Effector memory CD8-positive, alpha-beta T cell (primary cell): ENCODE results near the gene KIF22.

Experiments
- ATAC-seq: fragments of 150-1000 bp; cut with Tn5 transposase; replicated peaks from 2 replicates; pipeline ENCODE4 v1.10.0; 2021; ENCODE audit warnings: mild to moderate bottlenecking, moderate library complexity
- DNase-seq, 3 experiments: peaks; one replicate each; pipeline ENCODE4 v3.0.0; 2021
- H3K27ac Mint-ChIP-seq, 2 donors: one replicate each; pipeline ENCODE4 v1.8.0; 2022; ENCODE audit warnings: mild to moderate bottlenecking in 2 of 2, mixed read lengths in 2 of 2, moderate library complexity in 2 of 2
- H3K27me3 Mint-ChIP-seq, 2 donors: one replicate each; pipeline ENCODE4 v1.8.0; 2022; ENCODE audit warnings: mixed read lengths in 2 of 2
- H3K36me3 Mint-ChIP-seq: one replicate; pipeline ENCODE4 v1.8.0; 2022; ENCODE audit warnings: mild to moderate bottlenecking, moderate library complexity, mixed read lengths; ENCODE audit not compliant: insufficient read depth
- H3K4me1 Mint-ChIP-seq, 2 donors: one replicate each; pipeline ENCODE4 v1.8.0; 2022; ENCODE audit warnings: low read depth in 2 of 2, mixed read lengths in 2 of 2
- H3K4me3 Mint-ChIP-seq, 2 donors: one replicate each; pipeline ENCODE4 v1.8.0; 2022; ENCODE audit warnings: mild to moderate bottlenecking in 2 of 2, mixed read lengths in 2 of 2, moderate library complexity in 2 of 2
- H3K9me3 Mint-ChIP-seq, 2 donors: one replicate each; pipeline ENCODE4 v1.8.0; 2022; ENCODE audit warnings: mixed read lengths in 2 of 2

Gene KIF22

DNA sequence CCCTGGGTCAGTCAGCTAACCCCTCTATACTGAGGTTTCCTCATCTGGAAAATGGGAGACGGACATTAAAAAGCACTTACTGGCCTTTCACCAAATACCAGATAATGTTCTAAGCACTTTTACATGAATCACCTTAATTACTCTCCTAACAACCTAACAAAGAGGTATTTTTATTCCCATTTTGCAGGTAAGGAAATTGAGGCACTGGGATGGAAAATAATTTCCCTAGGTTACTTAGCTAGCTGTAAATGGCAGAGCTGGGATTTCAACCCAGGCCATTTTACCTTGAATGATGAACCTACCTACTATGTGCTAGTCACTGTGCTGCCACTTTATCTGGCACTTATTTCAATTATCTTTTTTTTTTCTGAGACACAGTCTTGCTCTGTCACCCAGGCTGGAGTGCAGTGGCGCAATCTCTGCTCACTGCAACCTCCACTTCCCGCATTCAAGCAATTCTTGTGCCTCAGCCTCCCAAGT lies 3.7 kb downstream of the KIF22 start:
- ATAC-seq (no peak), DNase-seq (no peak)
- Mint-ChIP-seq H3K4me1 (peaks cover 36 to 37% of the 10 kb centered on the region in 2 donors), H3K36me3 (peaks cover 39% of the 10 kb centered on the region), H3K27me3 (no peaks in the 10 kb centered on the region), H3K9me3 (no peaks in the 10 kb centered on the region), H3K4me3 (no peak overlapping the region), H3K27ac (no peak overlapping the region)

DNA sequence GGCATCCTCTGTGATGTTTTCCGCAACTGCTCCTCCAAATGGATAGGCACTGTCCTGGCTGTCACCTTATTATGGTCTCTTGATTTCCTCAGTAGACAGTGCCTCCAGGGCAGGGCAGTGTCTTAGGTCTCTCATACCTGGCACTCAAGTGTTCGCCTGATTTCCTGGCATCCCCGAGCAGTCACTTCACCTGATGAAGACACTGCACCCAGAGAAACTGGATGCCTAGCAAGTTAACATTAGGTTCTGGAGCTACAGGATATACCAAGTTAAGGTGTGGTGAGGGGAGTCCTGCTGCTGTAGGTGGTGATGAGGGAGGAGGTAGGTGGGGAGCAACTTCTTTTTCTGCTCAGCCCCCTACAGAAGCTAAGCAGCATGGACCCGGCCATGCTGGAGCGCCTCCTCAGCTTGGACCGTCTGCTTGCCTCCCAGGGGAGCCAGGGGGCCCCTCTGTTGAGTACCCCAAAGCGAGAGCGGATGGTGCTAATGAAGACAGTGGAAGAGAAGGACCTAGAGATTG lies 11.9 kb downstream of the KIF22 start:
- DNase-seq = no peak
- H3K4me3 Mint-ChIP-seq = peak overlapping the region in 1 of 2 donors; percentile 44
- H3K4me1 Mint-ChIP-seq = peaks cover 14 to 17% of the 10 kb centered on the region in 2 donors
- no peaks in the 10 kb centered on the region for H3K27me3 Mint-ChIP-seq
- H3K9me3 Mint-ChIP-seq = no peaks in the 10 kb centered on the region
- no peak for ATAC-seq
- peaks cover 67% of the 10 kb centered on the region for H3K36me3 Mint-ChIP-seq
- peak overlapping the region in 1 of 2 donors; percentile 70 for H3K27ac Mint-ChIP-seq

DNA sequence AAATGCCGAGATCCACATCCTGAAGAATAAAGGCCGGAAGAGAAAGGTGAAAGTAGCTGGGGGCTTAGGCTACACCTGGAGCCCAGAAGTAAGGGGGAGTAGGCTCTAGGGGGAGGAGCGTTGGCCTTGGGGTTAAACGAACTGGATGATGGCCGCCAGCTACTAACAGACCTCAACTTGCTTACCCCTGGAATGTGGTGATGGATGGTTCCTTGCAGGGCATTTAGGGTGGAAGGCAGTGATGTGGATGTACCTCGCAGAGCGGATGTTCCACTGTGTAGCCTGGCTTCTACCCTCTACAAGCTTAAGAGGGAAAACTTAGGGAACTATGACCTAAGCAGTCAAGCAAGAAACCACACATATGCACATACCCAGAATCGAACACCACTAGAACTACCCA lies 13.5 kb downstream of the KIF22 start:
- ATAC-seq (no peak), DNase-seq (no peak)
- no peaks in the 10 kb centered on the region for H3K27me3 Mint-ChIP-seq
- H3K4me1 Mint-ChIP-seq = peaks cover 28 to 33% of the 10 kb centered on the region in 2 donors
- H3K9me3 Mint-ChIP-seq = no peaks in the 10 kb centered on the region
- H3K27ac Mint-ChIP-seq = peak overlapping the region; percentile 95 to 98
- peaks cover 69% of the 10 kb centered on the region for H3K36me3 Mint-ChIP-seq
- peak overlapping the region; percentile 93 to 96 for H3K4me3 Mint-ChIP-seq

DNA sequence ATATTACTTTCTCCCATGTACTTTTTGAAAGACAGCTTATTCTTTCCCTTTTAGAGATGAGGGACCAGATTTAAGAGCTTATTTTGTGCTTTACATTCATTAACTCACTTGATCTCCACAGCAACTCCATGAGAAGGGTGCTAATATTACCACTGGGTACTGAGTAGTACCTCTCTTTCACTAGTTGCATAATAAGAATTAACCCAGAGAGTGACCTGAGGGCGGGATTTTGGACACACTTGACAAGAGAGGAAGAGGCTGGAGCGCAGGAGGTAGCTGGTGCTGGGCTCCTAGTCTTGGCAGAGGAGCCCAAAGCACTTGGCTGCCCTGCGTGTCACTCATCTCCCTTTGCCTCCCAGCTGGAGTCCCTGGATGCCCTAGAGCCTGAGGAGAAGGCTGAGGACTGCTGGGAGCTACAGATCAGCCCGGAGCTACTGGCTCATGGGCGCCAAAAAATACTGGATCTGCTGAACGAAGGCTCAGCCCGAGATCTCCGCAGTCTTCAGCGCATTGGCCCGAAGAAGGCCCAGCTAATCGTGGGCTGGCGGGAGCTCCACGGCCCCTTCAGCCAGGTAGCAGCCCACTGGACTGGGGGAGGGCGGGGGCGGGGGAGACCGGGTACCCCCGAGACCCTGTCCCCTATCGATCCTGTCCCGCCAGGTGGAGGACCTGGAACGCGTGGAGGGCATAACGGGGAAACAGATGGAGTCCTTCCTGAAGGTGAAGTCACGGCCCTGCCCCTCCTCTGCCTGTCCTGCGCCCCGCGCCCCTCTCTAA lies 14.1 kb downstream of the KIF22 start:
- DNase-seq (no peak), ATAC-seq (no peak)
- H3K27me3 Mint-ChIP-seq = no peaks in the 10 kb centered on the region
- H3K36me3 Mint-ChIP-seq = peaks cover 64% of the 10 kb centered on the region
- H3K4me3 Mint-ChIP-seq = peak overlapping the region; percentile 93 to 96
- H3K9me3 Mint-ChIP-seq = no peaks in the 10 kb centered on the region
- peak overlapping the region; percentile 95 to 98 for H3K27ac Mint-ChIP-seq
- peaks cover 29 to 33% of the 10 kb centered on the region in 2 donors for H3K4me1 Mint-ChIP-seq

- H3K27me3 Mint-ChIP-seq = no peaks in the 10 kb centered on the region
- peaks cover 66% of the 10 kb centered on the region for H3K36me3 Mint-ChIP-seq
- H3K4me3 Mint-ChIP-seq = peak overlapping the region; percentile 93 to 96
- H3K27ac Mint-ChIP-seq = peak overlapping the region; percentile 95 to 98
- DNase-seq (peak; percentile 95 to 97 (median 96)), ATAC-seq (peak; percentile 60)
- H3K4me1 Mint-ChIP-seq = peaks cover 37 to 40% of the 10 kb centered on the region in 2 donors
- H3K9me3 Mint-ChIP-seq = no peaks in the 10 kb centered on the region
Measured at GRCh38 chr16:29805232-29806098, 14.9 kb downstream of the KIF22 start.

GRCh38 chr16:29806099-29806579 lies 15.6 kb downstream of the KIF22 start, which contains the start of gene MAZ:
Gene MAZ (plus strand): TSS chr16:29806529. CDS start chr16:29806702, 173 bp downstream.
- peaks cover 43 to 47% of the 10 kb centered on the region in 2 donors for H3K4me1 Mint-ChIP-seq
- ATAC-seq = no peak
- H3K36me3 Mint-ChIP-seq = peaks cover 69% of the 10 kb centered on the region
- no peaks in the 10 kb centered on the region for H3K9me3 Mint-ChIP-seq
- no peaks in the 10 kb centered on the region for H3K27me3 Mint-ChIP-seq
- peak within 1 kb of the TSS; percentile 96 to 98 for H3K27ac Mint-ChIP-seq
- peak in 1 of 3 experiments; percentile 59 for DNase-seq
- peak within 1 kb of the TSS; percentile 93 to 96 for H3K4me3 Mint-ChIP-seq

GRCh38 chr16:29806641-29807425 lies 16.3 kb downstream of the KIF22 start:
- peak overlapping the region; percentile 94 to 96 for H3K27ac Mint-ChIP-seq
- DNase-seq (peak in 1 of 3 experiments; percentile 28), ATAC-seq (no peak)
- peak overlapping the region; percentile 83 to 95 for H3K4me3 Mint-ChIP-seq
- H3K27me3 Mint-ChIP-seq = no peaks in the 10 kb centered on the region
- H3K4me1 Mint-ChIP-seq = peaks cover 48 to 50% of the 10 kb centered on the region in 2 donors
- H3K9me3 Mint-ChIP-seq = no peaks in the 10 kb centered on the region
- H3K36me3 Mint-ChIP-seq = peaks cover 70% of the 10 kb centered on the region

DNA sequence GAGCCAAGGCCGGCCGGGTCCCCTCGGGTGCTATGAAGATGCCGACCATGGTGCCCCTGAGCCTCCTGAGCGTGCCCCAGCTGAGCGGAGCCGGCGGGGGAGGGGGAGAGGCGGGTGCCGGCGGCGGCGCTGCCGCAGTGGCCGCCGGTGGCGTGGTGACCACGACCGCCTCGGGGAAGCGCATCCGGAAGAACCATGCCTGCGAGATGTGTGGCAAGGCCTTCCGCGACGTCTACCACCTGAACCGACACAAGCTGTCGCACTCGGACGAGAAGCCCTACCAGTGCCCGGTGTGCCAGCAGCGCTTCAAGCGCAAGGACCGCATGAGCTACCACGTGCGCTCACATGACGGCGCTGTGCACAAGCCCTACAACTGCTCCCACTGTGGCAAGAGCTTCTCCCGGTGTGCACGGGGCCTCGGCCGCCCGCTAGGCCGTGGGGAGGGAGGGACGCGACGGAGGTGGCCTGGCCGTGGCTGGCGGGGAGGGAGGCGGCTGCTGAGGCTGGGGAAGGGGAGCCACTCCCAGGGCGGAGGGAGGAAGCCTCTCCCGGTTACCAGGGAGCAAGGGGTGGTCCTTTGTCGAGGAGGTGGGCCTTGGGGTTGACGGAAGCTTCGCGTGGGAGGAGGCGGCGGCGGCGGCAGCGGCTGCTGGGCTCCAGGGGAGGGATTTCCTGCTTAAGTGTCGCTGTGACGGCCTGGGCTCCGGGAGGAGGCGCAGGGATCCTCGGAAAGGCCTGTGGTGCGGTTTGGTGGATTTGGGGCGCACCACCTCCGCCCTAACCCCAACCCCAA lies 17.1 kb downstream of the KIF22 start:
- Mint-ChIP-seq H3K27ac (peak overlapping the region; percentile 94 to 96), H3K27me3 (no peaks in the 10 kb centered on the region), H3K4me1 (peaks cover 48 to 53% of the 10 kb centered on the region in 2 donors), H3K4me3 (peak overlapping the region; percentile 83 to 95), H3K9me3 (no peaks in the 10 kb centered on the region), H3K36me3 (peaks cover 76% of the 10 kb centered on the region)
- ATAC-seq = peak; percentile 52
- peak; percentile 84 to 87 (median 85) for DNase-seq

DNA sequence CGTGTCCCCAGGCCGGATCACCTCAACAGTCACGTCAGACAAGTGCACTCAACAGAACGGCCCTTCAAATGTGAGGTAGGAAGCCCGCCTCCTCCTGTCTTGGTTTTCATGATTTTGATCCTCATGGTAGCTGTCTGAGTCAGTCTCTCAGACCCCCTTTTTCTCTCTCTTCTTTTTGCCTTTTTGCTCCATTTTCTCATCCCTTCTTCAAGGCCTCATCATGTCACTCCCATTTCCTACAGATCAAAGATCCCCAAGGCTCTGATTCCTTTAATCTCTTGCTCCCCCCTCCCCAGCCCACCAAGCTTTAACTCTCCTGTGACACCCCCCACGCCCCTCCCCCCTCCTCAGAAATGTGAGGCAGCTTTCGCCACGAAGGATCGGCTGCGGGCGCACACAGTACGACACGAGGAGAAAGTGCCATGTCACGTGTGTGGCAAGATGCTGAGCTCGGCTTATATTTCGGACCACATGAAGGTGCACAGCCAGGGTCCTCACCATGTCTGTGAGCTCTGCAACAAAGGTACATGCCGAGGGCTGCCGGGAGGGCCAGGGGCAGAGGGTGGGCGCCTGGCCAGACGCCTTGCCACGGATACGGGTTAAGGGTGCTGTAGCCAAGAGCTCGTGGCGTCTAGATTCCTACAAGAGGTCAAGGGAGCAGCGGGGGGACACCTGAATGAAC lies 17.8 kb downstream of the KIF22 start:
- Mint-ChIP-seq H3K36me3 (peaks cover 75% of the 10 kb centered on the region), H3K27me3 (no peaks in the 10 kb centered on the region), H3K4me1 (peaks cover 48 to 53% of the 10 kb centered on the region in 2 donors), H3K27ac (peak overlapping the region; percentile 94 to 96), H3K4me3 (peak overlapping the region; percentile 83 to 95), H3K9me3 (no peaks in the 10 kb centered on the region)
- ATAC-seq = no peak
- DNase-seq = peak in 1 of 3 experiments; percentile 24

DNA sequence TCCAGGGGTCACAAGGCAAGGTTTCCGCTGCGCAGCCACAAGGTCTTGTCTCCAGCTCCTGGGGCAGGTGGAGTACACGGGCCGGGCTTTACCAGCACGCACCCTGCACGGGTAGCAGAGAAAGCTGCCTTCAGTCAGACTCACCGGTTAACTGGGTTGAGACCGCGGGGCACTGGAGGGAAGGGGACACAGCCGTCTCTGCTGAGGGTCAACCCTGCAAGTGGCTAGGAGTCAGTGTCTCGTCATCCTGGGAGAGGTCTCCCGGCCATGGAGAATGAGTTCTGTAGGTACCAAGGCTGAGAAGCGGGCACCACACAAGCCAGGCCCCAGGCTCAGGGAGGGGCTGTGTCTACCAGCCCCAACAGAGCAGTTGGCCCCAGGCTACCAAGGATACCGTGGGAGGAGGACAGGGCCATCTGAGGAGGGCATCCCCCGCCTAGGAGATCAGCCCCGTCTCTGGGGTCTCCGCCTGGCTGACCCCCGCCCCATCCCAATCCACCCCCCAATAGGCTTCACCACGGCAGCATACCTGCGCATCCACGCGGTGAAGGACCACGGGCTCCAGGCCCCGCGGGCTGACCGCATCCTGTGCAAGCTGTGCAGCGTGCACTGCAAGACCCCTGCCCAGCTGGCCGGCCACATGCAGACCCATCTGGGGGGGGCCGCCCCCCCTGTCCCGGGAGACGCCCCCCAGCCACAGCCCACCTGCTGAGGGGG lies 18.6 kb downstream of the KIF22 start:
- Mint-ChIP-seq H3K27ac (peak overlapping the region; percentile 94 to 96), H3K4me3 (peak overlapping the region; percentile 83 to 95), H3K36me3 (peaks cover 69% of the 10 kb centered on the region), H3K4me1 (peaks cover 43 to 52% of the 10 kb centered on the region in 2 donors), H3K27me3 (no peaks in the 10 kb centered on the region), H3K9me3 (no peaks in the 10 kb centered on the region)
- ATAC-seq (no peak), DNase-seq (no peak)
